T-helper 1 cell treated with Interleukin-12 subunit alpha and Interleukin-12 subunit beta and Interleukin-4 antibody, amounts not matched to agents 30 ng/mL and 1 ng/mL, for 36 hours (primary cell): ENCODE data around the gene EPG5. TPM values are rescaled to one million over a fixed set of nuclear protein-coding genes. Genes with fewer than 3 reads are reported as not detected.
"Not testable (repeated sequence)": the region's sequence is repeated elsewhere in the genome, so short reads cannot be mapped to it uniquely, and the experiment has no call there.

Source experiments
- intact Hi-C: fragments of 100-400 bp; cut with micrococcal nuclease; formaldehyde crosslinking; loops from one replicate; pipeline ENCODE4 v1.15.1; 2024
- total RNA-seq: library from RNA; stranded (reverse); gene quantifications from 2 replicates; pipeline ENCODE4 v1.2.3, GENCODE V29; 2022

EPG5 gene
- total RNA-seq, 1 donor from 2014 or later = 23.9 TPM

- intact Hi-C loops = no loop called here
These were observed 13.1 kb upstream of the EPG5 start for GRCh38 chr18:45980229-45980628.

GRCh38 chr18:45978084-45978483, 11.0 kb upstream of the EPG5 start:
- intact Hi-C loops = no loop called here

- intact Hi-C loops = no loop called here
These were observed 9.8 kb upstream of the EPG5 start for GRCh38 chr18:45976974-45977373.

GRCh38 chr18:45976566-45976965, 9.4 kb upstream of the EPG5 start:
- intact Hi-C loops = no loop called here

- intact Hi-C loops = loop anchor here (1.0 kb wide), 10 partner anchors 8 to 353 kb away; no protein-coding TSS in a partner anchor
These were observed 7.0 kb upstream of the EPG5 start for GRCh38 chr18:45974088-45974536.

- intact Hi-C loops = loop anchor here (5.0 kb wide), 1 partner anchor 1208 kb away; no protein-coding TSS in a partner anchor
These were observed 2.2 kb downstream of the EPG5 start for GRCh38 chr18:45964913-45965312.

GRCh38 chr18:45962866-45963265, 4.3 kb downstream of the EPG5 start:
- intact Hi-C loops = loop anchor here (2.0 kb wide), 1 partner anchor 24 kb away; no protein-coding TSS in a partner anchor

GRCh38 chr18:45962461-45962860, 4.7 kb downstream of the EPG5 start:
- intact Hi-C loops = loop anchor here (2.0 kb wide), 1 partner anchor 24 kb away; no protein-coding TSS in a partner anchor

GRCh38 chr18:45959484-45959883, 7.6 kb downstream of the EPG5 start:
- intact Hi-C loops = not testable (repeated sequence)

GRCh38 chr18:45958730-45959129, 8.4 kb downstream of the EPG5 start:
- intact Hi-C loops = no loop called here

GRCh38 chr18:45958027-45958426, 9.1 kb downstream of the EPG5 start:
- intact Hi-C loops = no loop called here

- intact Hi-C loops = no loop called here
These were observed 10.0 kb downstream of the EPG5 start for GRCh38 chr18:45957100-45957499.

GRCh38 chr18:45954070-45954934, 12.8 kb downstream of the EPG5 start:
- intact Hi-C loops = no loop called here

GRCh38 chr18:45951016-45951714, 16.0 kb downstream of the EPG5 start:
- intact Hi-C loops = no loop called here

GRCh38 chr18:45945669-45946068, 21.5 kb downstream of the EPG5 start:
- intact Hi-C loops = no loop called here

GRCh38 chr18:45940724-45941123, 26.4 kb downstream of the EPG5 start:
- intact Hi-C loops = no loop called here

GRCh38 chr18:45939236-45939635, 27.9 kb downstream of the EPG5 start:
- intact Hi-C loops = loop anchor here (2.0 kb wide), 1 partner anchor 24 kb away; no protein-coding TSS in a partner anchor

- intact Hi-C loops = loop anchor here (2.0 kb wide), 1 partner anchor 24 kb away; no protein-coding TSS in a partner anchor
These were observed 28.6 kb downstream of the EPG5 start for GRCh38 chr18:45938488-45938935.

GRCh38 chr18:45935591-45936335, 31.4 kb downstream of the EPG5 start:
- intact Hi-C loops = no loop called here

GRCh38 chr18:45932708-45933107, 34.4 kb downstream of the EPG5 start:
- intact Hi-C loops = no loop called here

GRCh38 chr18:45930963-45931362, 36.2 kb downstream of the EPG5 start:
- intact Hi-C loops = no loop called here
